Measurements from ENCODE around the gene IFNGR1.

The IFNGR1 gene

GRCh38 chr6:137216875-137217553 is 2.2 kb downstream of the IFNGR1 start:
- no peak for TF ChIP-seq SIN3A (IDR thresholded peaks at IDR 0.05; ENCODE audit: borderline replicate concordance, insufficient read depth, low read length)
- TF ChIP-seq FOXP2 (optimal IDR thresholded peaks at IDR 0.05; ENCODE audit: borderline replicate concordance, extremely low read depth, extremely low read length, insufficient read depth), result no peak
- no peak for TF ChIP-seq TAF1 (IDR thresholded peaks at IDR 0.05; ENCODE audit: borderline replicate concordance, insufficient read depth, low read length)
- no peak for TF ChIP-seq POLR2AphosphoS5 (IDR thresholded peaks at IDR 0.05; ENCODE audit: low read depth, low read length)
- no peak for TF ChIP-seq REST (IDR thresholded peaks at IDR 0.05; ENCODE audit: insufficient read depth in 1 of 2, low read depth in 2 of 2, low read length in 2 of 2)

- TF ChIP-seq SIN3A (IDR thresholded peaks at IDR 0.05; ENCODE audit: borderline replicate concordance, insufficient read depth, low read length) (no peak), FOXP2 (optimal IDR thresholded peaks at IDR 0.05; ENCODE audit: borderline replicate concordance, extremely low read depth, extremely low read length, insufficient read depth) (no peak)
Observed at GRCh38 chr6:137216106-137216505, 3.1 kb downstream of the IFNGR1 start.

GRCh38 chr6:137214931-137215330 is 4.3 kb downstream of the IFNGR1 start:
- TF ChIP-seq POLR2AphosphoS5 (IDR thresholded peaks at IDR 0.05; ENCODE audit: low read depth, low read length) (no peak), REST (IDR thresholded peaks at IDR 0.05; ENCODE audit: insufficient read depth in 1 of 2, low read depth in 2 of 2, low read length in 2 of 2) (no peak), TAF1 (IDR thresholded peaks at IDR 0.05; ENCODE audit: borderline replicate concordance, insufficient read depth, low read length) (no peak), SIN3A (IDR thresholded peaks at IDR 0.05; ENCODE audit: borderline replicate concordance, insufficient read depth, low read length) (no peak), FOXP2 (optimal IDR thresholded peaks at IDR 0.05; ENCODE audit: borderline replicate concordance, extremely low read depth, extremely low read length, insufficient read depth) (no peak)

- TF ChIP-seq POLR2AphosphoS5 (IDR thresholded peaks at IDR 0.05; ENCODE audit: low read depth, low read length) (no peak), TAF1 (IDR thresholded peaks at IDR 0.05; ENCODE audit: borderline replicate concordance, insufficient read depth, low read length) (no peak), SIN3A (IDR thresholded peaks at IDR 0.05; ENCODE audit: borderline replicate concordance, insufficient read depth, low read length) (no peak), REST (IDR thresholded peaks at IDR 0.05; ENCODE audit: insufficient read depth in 1 of 2, low read depth in 2 of 2, low read length in 2 of 2) (no peak), FOXP2 (optimal IDR thresholded peaks at IDR 0.05; ENCODE audit: borderline replicate concordance, extremely low read depth, extremely low read length, insufficient read depth) (no peak)
Observed at GRCh38 chr6:137213813-137214212, 5.4 kb downstream of the IFNGR1 start.

- no peak for TF ChIP-seq TAF1 (IDR thresholded peaks at IDR 0.05; ENCODE audit: borderline replicate concordance, insufficient read depth, low read length)
- TF ChIP-seq FOXP2 (optimal IDR thresholded peaks at IDR 0.05; ENCODE audit: borderline replicate concordance, extremely low read depth, extremely low read length, insufficient read depth), result no peak
- TF ChIP-seq SIN3A (IDR thresholded peaks at IDR 0.05; ENCODE audit: borderline replicate concordance, insufficient read depth, low read length), result no peak
- TF ChIP-seq REST (IDR thresholded peaks at IDR 0.05; ENCODE audit: insufficient read depth in 1 of 2, low read depth in 2 of 2, low read length in 2 of 2), result no peak
- no peak for TF ChIP-seq POLR2AphosphoS5 (IDR thresholded peaks at IDR 0.05; ENCODE audit: low read depth, low read length)
Observed at GRCh38 chr6:137213331-137213740, 5.8 kb downstream of the IFNGR1 start.

Measured in PFSK-1 (cell line).